HFFc6 (cell line): ENCODE data around the gene PCSK5. TPM values are rescaled to one million over a fixed set of nuclear protein-coding genes. Genes with fewer than 3 reads are reported as not detected.

Experiments
- DNase-seq: peaks from one replicate; pipeline ENCODE4 v3.0.0-alpha.2; 2018
- H3K27ac Mint-ChIP-seq: 2 replicates; pipeline ENCODE4 v1.8.0; 2020; ENCODE audit warnings: mild to moderate bottlenecking, mixed read lengths
- H3K27me3 Mint-ChIP-seq: 2 replicates; pipeline ENCODE4 v1.8.0; 2021; ENCODE audit warnings: mild to moderate bottlenecking, moderate library complexity, mixed read lengths; ENCODE audit not compliant: insufficient read depth
- H3K36me3 Mint-ChIP-seq: 2 replicates; pipeline ENCODE4 v1.8.0; 2021; ENCODE audit warnings: low read depth, mixed read lengths
- H3K4me1 Mint-ChIP-seq: 2 replicates; pipeline ENCODE4 v1.8.0; 2020; ENCODE audit warnings: low read depth, mixed read lengths
- H3K4me3 Mint-ChIP-seq: 2 replicates; pipeline ENCODE4 v1.8.0; 2020; ENCODE audit warnings: mild to moderate bottlenecking, moderate library complexity, mixed read lengths
- H3K9me3 Mint-ChIP-seq: 2 replicates; pipeline ENCODE4 v1.8.0; 2020; ENCODE audit warnings: mild to moderate bottlenecking, mixed read lengths
- total RNA-seq, 6 experiments: library from RNA; stranded (reverse); fragmentation: NEBNext Ultra II Directional; extraction: Animal tissue kit (Norgen Biotek cat#: 25700); gene quantifications; 2 replicates in 1 of 6; 3 replicates in 5 of 6; pipeline ENCODE4 v1.2.3, GENCODE V29; 2021
- TF ChIP-seq, protein P1 (sequence below): fragments of 200-600 bp; sonication (generic); IDR thresholded peaks from 2 replicates; pipeline ENCODE4 v1.5.0; 2021; ENCODE audit warnings: antibody characterized with exemption, mild to moderate bottlenecking

PCSK5 gene
- total RNA-seq, 6 experiments from 2014 or later, result 0.18 to 0.36 (median 0.22) TPM

DNA sequence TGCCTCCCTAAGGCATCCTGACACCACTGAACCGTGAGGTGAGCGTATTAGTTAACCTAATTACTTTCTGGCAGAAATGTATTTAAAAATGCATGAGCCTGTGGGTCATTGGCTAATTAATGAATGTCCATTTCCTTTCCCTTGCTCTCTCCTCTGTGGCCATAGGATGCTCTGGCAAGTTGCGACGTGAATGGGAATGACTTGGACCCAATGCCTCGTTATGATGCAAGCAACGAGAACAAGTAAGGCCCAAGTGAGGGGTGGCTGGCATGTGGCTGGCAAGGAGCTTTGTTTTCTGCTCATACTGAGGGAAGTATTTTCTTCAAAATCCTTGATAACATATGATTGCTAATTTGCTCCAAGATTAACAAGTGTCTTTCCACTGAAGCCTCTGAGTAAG, 136.3 kb downstream of the PCSK5 start:
- no peaks in the 10 kb centered on the region for H3K36me3 Mint-ChIP-seq
- DNase-seq, result no peak
- H3K4me3 Mint-ChIP-seq, result no peak overlapping the region
- no peaks in the 10 kb centered on the region for H3K4me1 Mint-ChIP-seq
- peaks cover 17% of the 10 kb centered on the region for H3K9me3 Mint-ChIP-seq
- H3K27me3 Mint-ChIP-seq, result no peaks in the 10 kb centered on the region; the same call in none of the 2 replicates
- H3K27ac Mint-ChIP-seq, result no peak overlapping the region
- TF ChIP-seq, protein P1, sequence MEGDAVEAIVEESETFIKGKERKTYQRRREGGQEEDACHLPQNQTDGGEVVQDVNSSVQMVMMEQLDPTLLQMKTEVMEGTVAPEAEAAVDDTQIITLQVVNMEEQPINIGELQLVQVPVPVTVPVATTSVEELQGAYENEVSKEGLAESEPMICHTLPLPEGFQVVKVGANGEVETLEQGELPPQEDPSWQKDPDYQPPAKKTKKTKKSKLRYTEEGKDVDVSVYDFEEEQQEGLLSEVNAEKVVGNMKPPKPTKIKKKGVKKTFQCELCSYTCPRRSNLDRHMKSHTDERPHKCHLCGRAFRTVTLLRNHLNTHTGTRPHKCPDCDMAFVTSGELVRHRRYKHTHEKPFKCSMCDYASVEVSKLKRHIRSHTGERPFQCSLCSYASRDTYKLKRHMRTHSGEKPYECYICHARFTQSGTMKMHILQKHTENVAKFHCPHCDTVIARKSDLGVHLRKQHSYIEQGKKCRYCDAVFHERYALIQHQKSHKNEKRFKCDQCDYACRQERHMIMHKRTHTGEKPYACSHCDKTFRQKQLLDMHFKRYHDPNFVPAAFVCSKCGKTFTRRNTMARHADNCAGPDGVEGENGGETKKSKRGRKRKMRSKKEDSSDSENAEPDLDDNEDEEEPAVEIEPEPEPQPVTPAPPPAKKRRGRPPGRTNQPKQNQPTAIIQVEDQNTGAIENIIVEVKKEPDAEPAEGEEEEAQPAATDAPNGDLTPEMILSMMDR, result no peak

DNA sequence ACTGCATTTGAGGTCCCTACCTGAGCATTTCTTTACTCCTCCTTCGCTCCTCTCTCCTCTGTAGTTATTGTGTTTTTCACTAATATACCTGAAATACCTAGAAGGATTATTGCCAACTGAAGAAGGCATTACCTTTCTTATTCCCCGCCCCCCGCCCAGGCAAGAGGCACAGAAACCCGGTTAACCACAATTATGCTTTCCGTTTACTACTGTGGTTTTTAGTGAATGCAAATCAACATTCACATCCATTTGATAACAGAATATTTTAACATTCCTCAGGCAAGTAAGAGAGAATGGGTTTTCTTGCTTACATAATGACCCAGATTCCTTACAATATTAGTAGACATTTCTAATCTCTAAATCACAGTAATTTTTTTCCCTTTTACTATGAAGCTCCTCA, 136.9 kb downstream of the PCSK5 start:
- Mint-ChIP-seq H3K27ac (no peak overlapping the region), H3K9me3 (peaks cover 14% of the 10 kb centered on the region), H3K4me3 (no peak overlapping the region), H3K27me3 (no peaks in the 10 kb centered on the region; the same call in 1 of the 2 replicates), H3K4me1 (no peaks in the 10 kb centered on the region), H3K36me3 (no peaks in the 10 kb centered on the region)
- DNase-seq, result no peak
- TF ChIP-seq, protein P1, result no peak

DNA sequence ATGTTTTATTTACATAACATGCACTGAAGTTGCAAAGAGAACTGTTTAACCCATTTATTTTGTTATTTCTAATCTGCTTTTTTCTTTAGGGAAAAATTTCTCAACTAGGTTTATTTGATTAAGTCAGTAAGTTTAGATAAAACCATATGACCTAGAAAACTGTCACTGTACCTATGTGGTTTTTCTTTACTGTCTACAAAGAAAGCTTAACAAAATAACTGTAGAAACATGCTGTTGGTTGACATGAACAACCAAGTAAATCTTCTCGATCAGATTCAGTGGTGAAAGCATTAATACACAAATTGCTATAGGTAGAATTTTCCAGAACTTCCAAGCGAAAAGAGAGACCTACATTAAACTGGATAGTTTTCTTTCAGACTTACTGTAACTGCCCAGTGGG, 137.4 kb downstream of the PCSK5 start:
- H3K4me3 Mint-ChIP-seq, result no peak overlapping the region
- H3K36me3 Mint-ChIP-seq, result no peaks in the 10 kb centered on the region
- DNase-seq, result no peak
- no peaks in the 10 kb centered on the region for H3K4me1 Mint-ChIP-seq
- H3K27ac Mint-ChIP-seq, result no peak overlapping the region
- no peaks in the 10 kb centered on the region; the same call in 1 of the 2 replicates for H3K27me3 Mint-ChIP-seq
- H3K9me3 Mint-ChIP-seq, result peaks cover 14% of the 10 kb centered on the region
- TF ChIP-seq, protein P1, result no peak

DNA sequence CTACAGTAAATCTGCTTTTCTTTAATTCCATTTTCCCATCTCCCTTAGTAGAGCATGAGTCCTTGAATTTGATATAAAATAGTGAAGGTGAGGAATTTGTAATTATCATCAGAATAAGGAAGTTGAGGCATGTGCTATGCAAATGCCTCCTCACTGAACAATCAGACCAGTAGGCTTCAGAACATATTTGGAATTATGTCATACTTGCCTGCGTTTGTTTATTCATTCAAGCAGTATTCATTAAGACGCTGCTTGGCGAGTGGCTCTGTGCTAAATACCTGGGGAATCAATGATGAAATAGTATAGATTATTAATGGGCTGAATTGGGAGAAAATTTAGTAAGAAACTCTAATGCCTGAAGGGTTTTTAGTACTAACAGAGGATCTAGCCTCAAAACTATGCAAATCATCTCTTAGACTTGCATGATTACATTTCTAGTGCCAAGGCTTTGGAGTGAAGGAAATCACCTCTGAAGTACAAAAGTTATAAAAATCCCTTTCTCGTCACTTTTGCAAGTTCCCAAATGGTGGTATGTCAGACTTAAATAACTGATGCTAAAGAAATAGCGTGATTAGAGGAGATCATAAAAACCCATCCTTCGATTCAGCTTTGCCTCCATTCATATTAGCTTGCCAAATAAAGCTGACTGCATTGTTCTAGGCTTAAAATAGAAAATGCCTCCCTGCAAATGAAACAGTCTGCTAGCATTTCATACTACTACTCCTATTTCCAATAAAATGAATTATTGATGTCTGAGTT, 141.7 kb downstream of the PCSK5 start:
- H3K4me3 Mint-ChIP-seq, result no peak overlapping the region
- H3K4me1 Mint-ChIP-seq, result no peaks in the 10 kb centered on the region
- no peak for DNase-seq
- peaks cover 4% of the 10 kb centered on the region for H3K9me3 Mint-ChIP-seq
- no peaks in the 10 kb centered on the region for H3K36me3 Mint-ChIP-seq
- TF ChIP-seq, protein P1, result no peak
- no peak overlapping the region for H3K27ac Mint-ChIP-seq
- no peaks in the 10 kb centered on the region; the same call in 1 of the 2 replicates for H3K27me3 Mint-ChIP-seq

DNA sequence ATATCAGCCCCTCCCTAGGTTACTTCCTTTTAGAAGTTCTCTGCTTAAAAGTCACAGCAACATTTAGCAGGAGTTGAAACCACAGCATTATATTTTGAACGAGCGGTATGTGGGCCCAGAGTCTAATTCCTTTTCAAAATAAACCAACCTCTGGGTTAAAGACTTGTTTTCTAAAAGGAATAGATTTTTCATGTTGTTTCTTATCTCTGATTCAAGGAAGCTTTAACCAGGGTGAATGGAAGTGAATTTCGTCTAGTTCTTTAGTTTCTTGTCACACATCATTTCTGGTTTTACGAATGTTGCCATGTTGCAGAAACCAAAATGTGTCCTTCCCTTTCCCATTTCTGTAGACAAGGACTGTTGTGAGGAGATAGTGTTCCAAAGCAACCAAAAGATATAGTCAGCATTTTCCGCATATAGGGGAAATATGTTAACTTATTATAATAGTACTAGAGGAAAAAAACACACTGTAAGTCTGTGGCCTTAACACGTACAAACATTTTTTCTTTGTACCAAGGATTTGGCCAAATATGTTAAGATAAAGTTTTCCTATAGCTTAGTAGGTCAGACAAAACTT, 142.4 kb downstream of the PCSK5 start:
- H3K27ac Mint-ChIP-seq, result no peak overlapping the region
- H3K4me1 Mint-ChIP-seq, result no peaks in the 10 kb centered on the region
- TF ChIP-seq, protein P1, result no peak
- H3K36me3 Mint-ChIP-seq, result no peaks in the 10 kb centered on the region
- no peaks in the 10 kb centered on the region for H3K27me3 Mint-ChIP-seq
- H3K9me3 Mint-ChIP-seq, result no peaks in the 10 kb centered on the region; the same call in 1 of the 2 replicates
- H3K4me3 Mint-ChIP-seq, result no peak overlapping the region
- no peak for DNase-seq
